OCI-LY1 (cell line): ENCODE measurements around the gene DDX19B.

ENCODE experiments used
- EZH2 ChIP-seq: fragments of 200-600 bp; sonication (generic), shearing (Covaris generic); IDR thresholded peaks from 2 replicates; pipeline ENCODE4 v1.8.0; 2017; ENCODE audit warnings: borderline replicate concordance, mixed run types, mild to moderate bottlenecking, antibody characterized with exemption, low read length, moderate library complexity, mixed read lengths
- TF ChIP-seq, protein P1 (sequence below): fragments of 200-600 bp; sonication (generic), shearing (Covaris generic); IDR thresholded peaks from 2 replicates; pipeline ENCODE4 v1.5.1; 2017; ENCODE audit warnings: mild to moderate bottlenecking, antibody characterized with exemption, low read length, moderate library complexity, mixed read lengths

DNA sequence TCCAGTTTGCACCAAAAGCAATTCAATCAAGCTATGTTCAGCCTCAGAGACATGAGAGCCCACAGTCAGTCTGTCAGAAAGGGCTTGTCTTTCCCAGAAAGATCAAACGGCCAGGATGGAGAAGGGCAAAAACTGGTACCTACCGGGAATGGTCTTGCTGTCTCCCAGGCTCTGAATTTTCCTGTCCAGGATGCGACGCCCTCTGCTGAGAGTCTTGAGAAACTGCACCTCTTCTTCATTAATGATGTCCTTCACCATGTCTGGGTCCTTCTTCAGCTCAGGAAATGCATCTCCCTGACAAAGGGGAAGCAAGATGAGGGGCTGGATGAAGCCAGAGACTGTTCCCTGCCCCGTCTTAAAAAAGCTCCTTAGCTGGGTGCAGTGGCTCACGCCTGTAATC is 31.5 kb upstream of the DDX19B start:
- TF ChIP-seq EZH2 = no peak
- TF ChIP-seq, protein P1, sequence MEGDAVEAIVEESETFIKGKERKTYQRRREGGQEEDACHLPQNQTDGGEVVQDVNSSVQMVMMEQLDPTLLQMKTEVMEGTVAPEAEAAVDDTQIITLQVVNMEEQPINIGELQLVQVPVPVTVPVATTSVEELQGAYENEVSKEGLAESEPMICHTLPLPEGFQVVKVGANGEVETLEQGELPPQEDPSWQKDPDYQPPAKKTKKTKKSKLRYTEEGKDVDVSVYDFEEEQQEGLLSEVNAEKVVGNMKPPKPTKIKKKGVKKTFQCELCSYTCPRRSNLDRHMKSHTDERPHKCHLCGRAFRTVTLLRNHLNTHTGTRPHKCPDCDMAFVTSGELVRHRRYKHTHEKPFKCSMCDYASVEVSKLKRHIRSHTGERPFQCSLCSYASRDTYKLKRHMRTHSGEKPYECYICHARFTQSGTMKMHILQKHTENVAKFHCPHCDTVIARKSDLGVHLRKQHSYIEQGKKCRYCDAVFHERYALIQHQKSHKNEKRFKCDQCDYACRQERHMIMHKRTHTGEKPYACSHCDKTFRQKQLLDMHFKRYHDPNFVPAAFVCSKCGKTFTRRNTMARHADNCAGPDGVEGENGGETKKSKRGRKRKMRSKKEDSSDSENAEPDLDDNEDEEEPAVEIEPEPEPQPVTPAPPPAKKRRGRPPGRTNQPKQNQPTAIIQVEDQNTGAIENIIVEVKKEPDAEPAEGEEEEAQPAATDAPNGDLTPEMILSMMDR = peak; percentile 72
